NCI-H524 (cell line): ENCODE measurements around the gene BCL7B.
"Not testable (repeated sequence)": the region's sequence is repeated elsewhere in the genome, so short reads cannot be mapped to it uniquely, and the experiment has no call there.

ENCODE experiments used
- DNase-seq, 2 experiments: peaks; one replicate each; lab custom pipeline; 2025; lab: John Stamatoyannopoulos, UW

Gene BCL7B

DNA sequence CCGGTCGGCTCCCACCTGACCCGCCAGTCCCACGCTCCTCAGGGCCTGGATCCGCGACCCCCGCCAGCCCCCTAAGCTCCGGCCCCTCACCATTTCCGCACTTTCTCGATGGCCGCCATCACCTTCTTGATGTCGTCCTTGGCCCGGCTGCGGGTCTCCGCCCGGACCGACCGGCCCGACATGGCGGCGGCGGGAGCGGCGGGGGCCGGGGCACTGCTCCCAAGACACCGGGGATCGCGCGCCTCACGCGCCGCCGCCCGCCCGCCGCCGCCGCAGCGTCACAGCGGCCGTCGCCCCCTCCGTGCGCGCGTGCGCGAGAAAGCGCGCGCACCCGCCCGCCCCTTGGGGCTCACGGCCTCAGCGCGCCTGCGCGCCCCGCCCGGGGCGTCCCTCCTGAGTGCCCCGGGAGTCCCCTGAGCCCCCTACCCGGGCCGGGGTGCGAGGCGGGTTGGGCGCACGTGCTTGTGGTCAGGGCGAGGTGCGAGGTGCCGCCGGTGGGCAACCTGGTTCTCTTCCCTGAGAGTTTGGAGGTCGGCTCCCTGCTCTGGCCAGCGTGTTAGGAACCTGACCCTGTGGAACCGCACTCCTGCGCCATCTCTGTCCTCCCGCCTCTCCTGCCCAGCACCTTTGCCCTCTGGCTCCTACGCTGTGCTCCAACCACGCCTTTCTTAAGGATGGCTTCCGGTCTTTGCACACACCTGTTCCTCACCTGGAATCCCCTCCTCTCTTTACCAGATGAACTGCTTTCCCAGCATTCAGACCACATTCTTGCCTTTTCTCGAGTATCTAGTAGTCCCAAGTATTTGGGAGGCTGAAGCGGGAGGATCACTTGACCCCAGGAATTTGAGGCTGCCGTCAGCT, at the start of gene BCL7B:
BCL7B (minus strand) TSS at position 294 of the 861 bp plus-strand sequence; CDS start at position 182, 112 bp downstream.
- DNase-seq: peak in 1 of 2 experiments; percentile 63

DNA sequence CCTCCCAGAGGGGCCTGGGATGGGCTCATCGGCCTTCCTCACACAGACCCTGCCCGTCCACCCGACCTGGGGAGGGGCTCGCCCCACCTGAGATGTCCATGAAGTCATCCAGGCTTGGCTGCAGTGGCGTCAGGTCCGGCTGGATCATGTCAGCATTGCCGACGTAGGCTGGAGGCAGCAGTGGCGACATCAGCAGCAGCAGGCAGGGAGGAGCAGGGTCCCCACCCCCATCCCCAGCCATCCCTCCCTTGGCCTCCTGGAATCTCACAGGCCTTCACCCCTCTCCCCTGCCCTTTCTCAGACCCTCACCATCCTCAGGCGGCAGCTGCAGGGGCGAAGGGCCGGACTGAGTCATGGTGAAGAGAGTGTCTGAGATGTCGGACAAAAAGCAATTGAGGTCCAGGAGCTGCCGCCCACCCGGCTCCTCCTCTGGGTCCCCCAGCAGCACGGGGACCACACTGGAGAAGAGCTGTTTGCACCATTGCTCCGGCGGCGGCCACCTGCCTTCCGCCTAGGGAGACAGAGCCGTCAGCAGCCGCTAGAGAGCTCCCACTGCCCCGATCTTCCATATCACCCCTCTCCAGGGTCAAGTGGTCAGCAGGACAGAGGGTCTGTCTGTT, 48.2 kb upstream of the BCL7B start:
- DNase-seq: no peak

DNA sequence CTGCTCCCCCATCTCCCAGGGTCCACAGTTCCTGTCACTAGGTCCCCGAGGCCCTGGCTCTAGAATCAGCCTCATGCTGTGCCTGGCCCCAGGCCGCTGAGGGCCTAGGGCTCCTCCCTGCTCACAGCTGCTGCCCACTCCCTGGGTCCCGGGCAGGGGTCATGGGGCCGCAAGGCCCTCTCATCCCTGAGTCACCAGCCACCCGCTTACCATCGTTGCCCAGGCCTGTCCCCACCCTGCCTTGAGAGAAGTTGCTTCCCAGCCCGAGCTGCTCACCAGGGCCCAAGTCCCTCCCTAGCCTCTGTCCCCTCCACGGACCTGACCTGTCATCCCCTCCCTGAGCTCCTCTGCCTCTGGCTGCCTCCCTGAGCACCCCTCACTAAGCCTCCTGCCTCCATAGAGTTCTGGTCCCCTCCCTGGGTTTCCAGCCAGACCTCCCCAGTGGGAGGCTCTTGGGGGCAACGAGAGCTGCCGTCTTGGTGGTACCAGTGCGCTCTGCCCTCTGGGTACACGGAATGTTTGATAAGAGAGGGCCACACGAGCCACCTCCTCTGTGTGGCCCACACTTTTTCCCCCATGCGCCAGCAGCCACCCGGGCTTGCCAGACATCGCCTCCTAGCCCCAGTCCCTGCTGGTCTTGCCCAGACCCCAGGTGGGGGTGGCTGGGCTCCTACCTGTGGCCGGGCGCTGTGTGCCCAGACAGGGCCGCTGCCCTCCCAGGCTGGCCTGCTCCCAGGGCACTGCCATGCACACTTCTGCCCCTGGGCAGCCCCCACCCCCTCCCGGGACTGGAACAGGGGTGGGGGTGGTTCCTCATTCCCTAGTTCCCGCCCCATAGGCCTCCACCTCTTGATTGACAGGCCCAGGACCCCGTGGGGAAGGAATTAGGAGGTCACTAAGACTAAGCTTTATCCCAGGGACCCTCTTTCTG, 45.5 kb upstream of the BCL7B start:
- DNase-seq: no peak

DNA sequence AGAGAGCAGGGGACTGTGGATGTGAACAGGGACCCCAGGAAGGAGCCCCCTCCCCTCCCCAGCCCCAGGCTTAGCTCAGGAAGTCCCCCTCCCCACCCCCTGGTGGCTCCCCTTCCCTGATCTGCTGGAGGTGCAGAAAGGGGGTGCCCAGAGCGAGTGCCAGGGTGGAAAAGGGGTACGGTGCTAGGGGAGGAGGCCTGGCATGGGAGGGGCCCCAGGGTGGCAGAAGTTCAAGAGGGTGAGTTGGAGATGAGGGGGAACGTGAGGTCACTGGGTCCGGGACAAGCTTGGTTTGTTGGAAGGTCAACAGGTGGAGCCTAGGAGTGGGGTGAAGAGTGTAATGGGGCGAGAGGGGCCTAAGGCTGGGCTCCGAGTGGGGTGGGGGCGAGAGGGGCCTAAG, 42.4 kb upstream of the BCL7B start:
- no peak for DNase-seq

DNA sequence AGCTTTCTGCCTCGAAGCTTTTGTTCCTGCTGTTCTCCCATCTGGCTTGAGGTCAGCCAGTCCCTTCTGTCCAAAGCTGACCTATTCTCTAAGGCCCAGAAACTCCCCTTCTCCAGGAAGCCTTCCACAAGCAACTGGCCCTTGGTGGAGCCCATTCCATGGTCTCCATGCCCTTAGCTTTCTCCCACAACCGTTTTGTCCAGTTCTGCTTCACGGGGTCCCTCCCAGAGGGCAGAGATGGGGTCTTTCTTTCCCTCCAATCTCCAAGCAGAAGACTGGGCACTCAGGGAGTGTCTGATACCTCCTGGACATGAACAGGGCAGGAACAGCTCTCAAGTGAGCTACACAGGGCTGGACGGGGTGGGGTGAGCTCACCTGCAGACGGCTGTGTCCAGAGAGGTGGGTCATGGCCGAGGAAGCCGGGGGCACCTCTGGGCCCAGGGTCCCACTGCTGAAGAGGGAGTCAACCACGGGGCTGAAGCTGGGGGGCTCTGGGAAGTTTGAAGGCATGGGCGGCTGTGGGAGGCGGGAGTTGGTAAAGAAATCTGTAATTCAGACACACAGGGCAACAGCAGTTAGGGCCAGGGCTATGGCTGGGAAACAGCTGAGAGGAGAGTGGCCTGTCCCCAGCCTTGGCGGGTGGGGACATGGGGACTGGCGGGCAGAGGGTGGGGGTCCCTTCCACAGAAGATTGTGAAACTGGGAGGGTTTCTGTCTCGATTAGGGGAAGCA, 41.8 kb upstream of the BCL7B start:
- no peak for DNase-seq

DNA sequence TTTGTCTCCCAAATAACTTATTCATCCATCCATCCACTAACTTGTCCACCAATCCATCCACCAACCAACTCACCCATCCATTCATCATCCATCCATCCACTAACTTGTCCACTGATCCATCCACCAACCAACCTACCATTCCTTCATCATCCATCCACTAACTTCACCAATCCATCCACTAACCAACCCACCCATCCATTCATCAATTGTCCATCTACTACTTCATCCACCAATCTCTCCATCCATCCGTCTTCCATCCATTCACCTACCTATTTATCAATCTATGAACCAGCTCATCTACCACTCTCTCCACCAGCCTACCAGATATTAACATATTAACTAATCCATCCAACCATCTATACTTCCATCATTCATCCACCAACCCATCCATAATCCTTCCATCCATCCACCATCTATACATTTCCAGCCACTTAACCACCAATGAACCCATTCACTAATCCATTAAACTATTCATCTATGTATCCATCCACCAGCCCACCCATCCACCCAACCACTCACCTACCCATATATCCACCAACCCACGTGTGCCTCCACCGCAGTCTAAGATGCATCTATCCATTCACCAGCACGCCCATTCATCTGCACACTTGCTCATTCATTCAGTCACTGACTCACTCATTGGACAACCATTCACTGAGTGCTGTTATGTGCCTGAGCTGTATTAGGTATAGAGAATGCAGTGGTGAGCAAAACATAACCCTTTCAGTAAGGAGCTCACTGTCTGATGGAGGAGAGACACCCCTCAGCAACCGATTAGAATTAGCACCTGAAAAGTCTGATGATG, 40.7 kb upstream of the BCL7B start:
- DNase-seq: no peak

DNA sequence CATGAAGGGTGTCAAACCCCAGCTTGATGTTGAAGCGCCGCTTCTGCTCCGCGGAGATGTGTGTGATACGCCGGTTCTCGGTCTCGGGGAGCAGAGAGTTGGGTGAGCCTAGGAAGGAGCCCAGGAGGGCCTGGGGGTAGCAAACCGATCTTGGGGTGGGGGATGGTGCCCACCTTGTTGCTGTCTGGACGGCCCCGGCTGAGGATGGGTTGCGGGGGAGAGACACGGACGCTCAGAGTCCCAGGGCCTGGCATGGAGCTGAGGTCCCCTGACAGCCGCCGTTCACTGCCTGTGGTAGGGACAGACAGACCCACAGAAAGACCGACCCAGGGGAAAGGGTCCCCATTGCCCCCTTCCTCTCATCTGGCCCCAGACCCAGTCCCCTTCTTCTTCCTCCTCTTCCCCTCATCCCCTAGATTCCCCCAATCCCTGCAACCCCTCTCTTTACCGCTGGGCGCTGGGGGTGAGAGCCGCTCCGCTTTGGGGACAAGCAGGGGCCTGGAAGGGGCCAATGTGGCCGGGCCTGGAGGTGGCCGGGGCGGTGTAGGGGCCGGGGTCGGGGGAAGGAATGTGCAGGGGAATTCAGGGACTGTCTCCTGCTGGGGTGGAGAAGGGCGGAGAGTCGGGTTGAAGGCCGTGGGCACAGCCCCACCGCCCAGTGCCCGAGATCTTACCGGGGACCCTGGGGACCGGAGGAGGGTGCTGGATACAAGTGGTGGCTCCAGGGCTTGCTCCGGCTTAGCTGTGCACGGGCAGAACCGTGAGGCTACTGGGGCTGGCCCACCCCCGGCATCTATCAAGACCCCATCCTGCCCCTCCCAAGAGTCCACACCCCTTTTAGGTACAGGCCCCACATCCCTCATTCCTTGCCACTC, 38.9 kb upstream of the BCL7B start:
- DNase-seq: no peak

DNA sequence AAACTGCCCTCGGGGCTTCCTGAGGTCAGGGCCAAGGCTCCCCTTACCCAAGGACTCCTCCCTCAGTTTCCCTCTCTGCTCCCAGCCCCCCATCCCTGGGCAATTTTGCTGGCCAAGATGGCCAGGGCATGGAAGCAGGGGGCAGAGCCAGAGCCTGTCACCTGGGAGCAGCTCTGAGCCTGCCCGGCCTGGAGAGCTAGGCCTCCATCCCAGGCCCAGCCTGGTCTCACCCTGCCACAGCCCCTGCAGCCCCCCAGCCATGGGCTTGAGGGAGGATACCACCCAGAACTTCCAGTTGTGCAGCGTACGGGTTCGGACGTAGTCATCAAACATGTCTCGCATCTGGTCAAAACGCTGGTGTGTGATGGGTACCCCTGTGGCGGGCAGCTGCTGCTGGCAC, 37.9 kb upstream of the BCL7B start:
- DNase-seq: no peak

DNA sequence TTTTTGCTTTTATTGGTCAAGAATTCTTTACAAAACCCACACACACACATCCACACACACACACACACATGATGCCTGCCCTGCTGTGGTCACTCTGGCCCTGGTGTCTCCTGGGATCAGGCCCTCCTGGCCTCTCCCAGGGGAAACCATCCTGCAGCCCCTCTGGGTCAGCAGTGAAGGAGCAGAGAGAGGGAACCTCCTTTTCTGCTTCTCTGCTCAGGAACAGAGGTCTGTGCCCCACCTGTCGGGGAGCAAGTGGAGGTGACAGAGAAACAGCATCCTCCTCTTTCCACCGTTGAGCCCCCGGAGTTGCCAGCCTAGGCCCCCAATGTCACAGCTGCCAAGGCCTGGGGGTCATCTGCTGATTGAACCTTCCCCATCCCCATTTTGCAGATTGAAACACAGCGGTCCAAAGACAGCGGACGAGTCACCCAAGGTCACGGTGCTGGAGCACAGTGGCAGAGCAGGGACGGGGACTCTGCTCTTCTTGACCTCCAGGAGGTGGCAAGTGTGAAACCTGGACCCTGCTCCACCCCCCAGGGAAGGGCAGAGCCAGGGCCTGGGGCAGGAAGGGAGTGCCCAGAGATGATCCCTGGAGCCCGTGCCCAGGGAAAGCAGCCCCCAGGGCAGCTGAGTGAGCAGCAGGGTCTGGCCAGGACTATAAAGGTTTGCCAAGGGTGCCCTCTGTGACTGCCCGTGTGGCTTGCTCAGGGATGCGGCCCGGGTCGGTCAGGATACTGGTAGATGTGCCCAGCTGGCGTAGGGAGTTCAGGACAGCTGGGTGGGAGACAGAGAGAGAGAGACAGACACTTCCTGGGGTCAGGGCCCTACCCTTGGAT, 35.9 kb upstream of the BCL7B start:
- DNase-seq: no peak

DNA sequence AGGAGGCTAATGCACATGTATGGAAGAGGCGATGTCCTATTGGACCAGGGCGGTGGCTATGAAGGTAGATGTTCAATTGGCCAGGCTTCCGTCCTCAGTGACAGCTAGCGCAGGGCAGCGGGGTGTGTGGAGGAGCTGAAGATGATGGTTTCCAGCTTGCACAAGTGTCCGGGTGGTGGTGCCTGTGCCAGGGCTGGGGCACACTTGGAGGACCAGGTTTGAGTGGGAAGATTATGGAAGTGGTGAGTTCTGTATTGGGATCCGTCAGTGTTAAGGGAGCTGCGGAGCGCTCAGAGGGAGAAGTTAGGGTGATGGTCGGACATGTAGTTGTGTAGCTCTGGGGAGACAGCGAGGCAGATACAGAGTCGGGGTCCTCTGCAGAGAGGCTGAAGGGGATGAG, 29.4 kb upstream of the BCL7B start:
- no peak for DNase-seq

DNA sequence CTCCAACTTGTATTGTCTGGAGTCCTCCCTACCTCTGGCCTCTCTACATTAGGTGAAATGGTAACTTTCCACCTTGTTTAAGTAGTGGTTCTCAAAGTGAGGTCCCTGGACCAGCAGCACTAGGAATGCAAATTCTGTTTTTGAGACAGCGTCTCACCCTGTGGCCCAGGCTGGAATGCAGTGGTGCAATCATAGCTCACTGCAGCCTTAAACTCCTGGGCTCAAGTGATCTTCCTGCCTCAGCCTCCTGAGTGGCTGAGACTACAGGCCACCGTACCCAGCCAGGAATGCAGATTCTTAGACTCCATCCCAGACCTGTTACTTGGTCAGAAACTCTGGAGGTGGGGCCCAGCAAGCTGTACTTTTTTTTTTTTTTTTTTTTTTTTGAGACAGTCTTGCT, 27.7 kb upstream of the BCL7B start:
- no peak for DNase-seq

DNA sequence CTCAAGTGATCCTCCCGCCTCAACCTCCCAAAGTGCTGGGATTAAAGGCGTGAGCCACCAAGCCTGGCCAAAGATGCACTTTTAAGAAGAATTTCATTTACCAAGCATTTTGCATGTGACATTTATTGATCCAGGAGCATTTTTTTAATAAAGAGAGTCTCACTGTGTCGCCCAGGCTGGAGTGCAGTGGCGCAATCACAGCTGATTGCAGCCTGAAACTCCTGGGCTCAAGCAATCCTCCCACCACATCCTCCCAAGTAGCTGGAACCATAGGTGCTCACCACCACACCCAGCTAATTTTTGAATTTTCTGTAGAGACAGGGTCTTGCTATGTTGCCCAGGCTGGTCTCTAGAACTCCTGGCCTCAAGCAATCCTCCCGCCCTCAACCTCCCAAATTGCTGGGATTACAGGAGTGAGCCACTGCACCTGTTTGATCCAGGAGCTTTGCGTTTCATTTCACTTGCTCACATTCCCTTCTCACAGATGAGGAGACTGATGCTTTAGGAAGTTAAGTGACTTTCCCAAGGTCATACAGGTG, 25.2 kb upstream of the BCL7B start:
- no peak for DNase-seq

DNA sequence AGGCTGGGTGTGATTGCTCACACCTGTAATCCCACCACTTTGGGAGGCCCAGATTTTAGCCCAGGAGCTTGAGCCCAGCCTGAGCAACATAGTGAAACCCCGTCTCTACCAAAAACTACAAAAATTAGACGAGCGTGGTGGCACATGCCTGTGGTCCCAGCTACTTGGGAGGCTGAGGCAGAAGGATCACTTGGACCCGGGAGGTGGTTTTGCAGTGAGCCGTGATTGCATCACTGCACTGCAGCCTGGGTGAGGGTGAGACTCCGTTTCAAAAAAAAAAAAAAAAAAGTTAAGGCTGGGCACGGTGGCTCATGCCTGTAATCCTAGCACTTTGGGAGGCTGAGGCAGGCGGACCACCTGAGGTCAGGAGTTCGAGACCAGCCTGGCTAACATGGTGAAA, 23.5 kb upstream of the BCL7B start:
- DNase-seq: not testable (repeated sequence)

DNA sequence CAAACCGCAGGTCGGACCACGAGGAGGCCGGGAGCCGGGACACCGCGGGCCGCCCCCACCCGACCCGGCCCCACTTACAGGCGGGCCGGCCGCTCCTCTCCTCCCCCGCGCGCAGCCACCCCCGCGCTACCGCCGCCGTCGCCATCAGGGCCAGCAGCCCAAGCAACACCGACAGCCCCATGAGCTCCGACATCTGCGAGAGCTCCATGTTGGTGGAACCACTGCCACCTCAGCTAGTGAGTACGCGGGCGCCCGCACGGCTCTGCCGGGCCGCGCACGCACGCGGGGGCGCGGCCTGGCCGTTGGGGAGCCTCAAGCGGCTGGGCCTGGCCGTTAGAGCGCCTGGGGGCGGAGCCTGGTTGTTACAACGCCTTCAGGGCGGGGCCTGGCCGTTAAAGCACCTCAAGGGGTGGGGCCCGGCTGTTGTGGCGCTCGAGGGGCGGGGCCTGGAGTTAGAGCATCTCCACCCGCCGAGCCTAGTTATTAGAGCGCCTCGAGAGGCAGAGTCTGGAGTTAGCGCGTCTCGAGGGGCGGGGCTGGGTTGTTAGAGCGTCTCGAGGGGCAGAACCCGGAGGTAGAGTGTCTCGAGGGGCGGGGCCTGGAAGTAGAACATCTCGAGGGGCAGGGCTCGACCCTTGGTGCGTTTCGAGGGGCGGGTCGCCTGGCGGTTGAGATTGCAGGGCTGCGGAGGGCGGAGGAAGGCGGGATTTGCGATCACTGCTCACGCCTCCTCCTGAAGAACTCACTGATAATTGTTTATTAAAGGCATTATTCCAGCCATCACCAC, 21.0 kb upstream of the BCL7B start, which contains the start of gene TBL2:
TBL2 (minus strand) TSS at position 238 of the 787 bp plus-strand sequence; CDS start at position 208, 30 bp downstream.
- DNase-seq: peak; percentile 94 to 98

DNA sequence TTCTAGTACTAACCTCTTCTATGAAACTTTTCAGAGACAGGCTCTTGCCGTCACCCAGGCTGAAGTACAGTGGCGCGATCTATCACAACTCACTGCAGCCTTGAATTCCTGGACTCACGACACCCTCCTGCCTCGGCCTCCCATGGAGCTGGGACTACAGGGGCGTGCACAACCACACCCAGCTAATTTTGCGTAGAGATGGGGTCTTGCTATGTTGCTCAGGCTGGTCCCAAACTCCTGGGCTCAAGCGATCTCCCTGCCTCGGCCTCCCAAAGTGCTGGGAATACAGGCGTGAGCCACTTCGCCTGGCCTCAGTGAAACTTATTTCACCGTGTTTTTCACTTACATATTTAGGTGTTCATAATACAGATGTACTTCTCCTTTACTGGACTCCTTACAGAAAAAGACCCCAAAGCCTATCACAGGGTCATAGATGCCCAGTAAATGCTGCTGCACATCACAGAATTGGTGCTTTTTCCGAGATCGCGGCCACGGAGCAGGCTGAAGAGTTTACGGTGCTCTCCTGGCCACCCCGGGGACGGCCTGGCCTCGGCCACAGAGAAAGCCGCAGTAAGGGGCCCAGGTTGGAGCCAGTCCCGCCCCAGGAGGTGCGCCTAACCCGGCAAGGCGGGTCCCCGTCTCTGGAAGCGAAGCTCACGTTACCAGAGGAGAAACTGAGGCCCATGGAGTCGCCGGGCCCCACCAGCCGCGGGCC, 20.3 kb upstream of the BCL7B start:
- no peak for DNase-seq

DNA sequence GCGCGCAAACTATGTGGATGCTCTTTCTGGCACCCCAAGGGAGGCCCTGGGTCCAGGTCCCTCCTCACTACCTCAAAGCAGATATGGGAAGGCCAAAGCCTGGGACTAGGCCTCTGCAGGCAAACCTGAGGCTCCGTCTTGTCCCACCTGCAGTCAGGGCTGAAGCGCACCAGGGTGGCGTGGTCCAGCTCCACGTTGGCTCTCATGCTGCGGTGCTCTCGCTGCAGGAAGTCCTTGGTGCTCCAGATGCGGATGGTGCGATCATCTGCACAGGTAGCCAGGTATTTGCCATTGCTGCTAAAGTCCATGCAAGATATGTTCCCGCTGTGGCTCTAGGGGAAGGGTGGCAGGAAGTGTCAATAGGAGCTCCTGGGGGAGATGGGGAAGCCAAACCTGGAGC, 16.3 kb upstream of the BCL7B start:
- DNase-seq: no peak

DNA sequence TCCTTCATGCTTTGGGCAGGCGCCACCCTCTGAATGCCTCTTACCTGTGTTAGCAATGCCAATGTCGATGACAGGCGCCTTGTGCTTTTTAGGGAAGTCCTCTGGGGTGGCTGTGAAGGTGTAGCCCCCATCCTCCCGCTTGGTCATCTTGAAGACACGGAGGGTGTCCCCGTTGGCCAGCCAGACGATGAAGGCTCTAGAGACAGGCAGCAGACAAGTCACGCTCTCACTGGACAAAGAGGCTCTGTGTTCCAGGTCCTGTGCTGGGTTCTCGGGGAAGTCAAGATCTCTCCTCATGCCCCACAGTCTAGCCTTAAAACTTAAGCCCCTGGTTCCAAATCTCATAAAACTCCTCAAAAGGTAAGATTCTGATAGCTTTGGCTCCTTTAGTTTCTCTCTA, 15.8 kb upstream of the BCL7B start:
- DNase-seq: no peak
